Measurements from ENCODE around the gene GNA12. TPM values are rescaled to one million over a fixed set of nuclear protein-coding genes. Genes with fewer than 3 reads are reported as not detected.

The GNA12 gene
- total and polyA plus RNA-seq, 9 of the 15 experiments (the other 6 are each of a cell fraction or from before 2014, with no cell fraction given): 0.65 to 32.7 (median 9.6) TPM

GRCh38 chr7:2798669-2799068 is 45.4 kb downstream of the GNA12 start:
- 56% methylated on average over 2 of the region's 2 CpGs for WGBS (ENCODE audit: insufficient coverage, low coverage, missing lambda C conversion rate)
- H3K9ac ChIP-seq (ENCODE audit: insufficient read depth in 1 of 2, low read depth in 2 of 2, low read length in 2 of 2): no peak overlapping the region
- POLR2A ChIA-PET: no interaction called here
- H3K4me3 ChIP-seq: no peak overlapping the region
- CTCF ChIA-PET (ENCODE audit: low intra/inter-chr PET ratio): no interaction called here
- ATAC-seq (no peak), DNase-seq (ENCODE audit: extremely low read depth in 1 of 4, low spot score in 3 of 4) (no peak), FAIRE-seq (no peak)
- no peak for TF ChIP-seq RB1 (IDR thresholded peaks at IDR 0.05; ENCODE audit: low read depth)
- TF ChIP-seq HMGXB4 (CRISPR knock-in tag; IDR thresholded peaks at IDR 0.05): no peak
- peak; percentile 78; the same call in 1 of the 2 replicates for TF ChIP-seq SPI1 (IDR thresholded peaks at IDR 0.05; ENCODE audit: borderline replicate concordance, low read depth, low read length)
- intact Hi-C loops (cut with micrococcal nuclease) (no loop called here), in situ Hi-C loops (cut with MboI) (no loop called here)
- H4K20me1 ChIP-seq (replicated peaks; ENCODE audit: control insufficient read depth, insufficient read depth, low read length): 0 out of 2 replicates have a peak, but pooled peaks cover 3% of the 10 kb centered on the region
- peaks cover 24% of the 10 kb centered on the region for H3K79me2 ChIP-seq (ENCODE audit: control insufficient read depth, insufficient read depth, low read length)
- no peaks in the 10 kb centered on the region for H3K9me1 ChIP-seq (ENCODE audit: control insufficient read depth, insufficient read depth, low read length)
- H2AFZ ChIP-seq (ENCODE audit: low read depth, low read length): no peak overlapping the region
- H3K4me1 ChIP-seq (replicated peaks in 1 of 2; ENCODE audit: control insufficient read depth in 2 of 2, insufficient read depth in 2 of 2, low read length in 2 of 2): peaks cover 0 to 9% of the 10 kb centered on the region in 2 experiments; a peak in 4 of 5 replicates
- BruUV-seq (replicated peaks): no TSS peak
- H3K36me3 ChIP-seq (ENCODE audit: control insufficient read depth, insufficient read depth, low read length): peaks cover 7% of the 10 kb centered on the region; the same call in 1 of the 3 replicates
- H3K9me3 ChIP-seq (replicated peaks; ENCODE audit: control insufficient read depth, insufficient read depth, low read depth, low read length): no peaks in the 10 kb centered on the region
- no peak overlapping the region for H3K27ac ChIP-seq (ENCODE audit: extremely low read depth, low read depth, low read length)
- H3K4me2 ChIP-seq (ENCODE audit: insufficient read depth, low read length): no peak overlapping the region
- no peaks in the 10 kb centered on the region for H3K27me3 ChIP-seq (ENCODE audit: control insufficient read depth in 2 of 2, insufficient read depth in 2 of 2, low read length in 2 of 2)

All from K562 (cell line).